ENCODE data around the gene FAM156A. TPM values are rescaled to one million over a fixed set of nuclear protein-coding genes. Genes with fewer than 3 reads are reported as not detected.
"Not testable (repeated sequence)": the region's sequence is repeated elsewhere in the genome, so short reads cannot be mapped to it uniquely, and the experiment has no call there.

Gene FAM156A
- total and polyA plus RNA-seq, 9 donors, result 8.7 to 24.1 (median 17.2) TPM

DNA sequence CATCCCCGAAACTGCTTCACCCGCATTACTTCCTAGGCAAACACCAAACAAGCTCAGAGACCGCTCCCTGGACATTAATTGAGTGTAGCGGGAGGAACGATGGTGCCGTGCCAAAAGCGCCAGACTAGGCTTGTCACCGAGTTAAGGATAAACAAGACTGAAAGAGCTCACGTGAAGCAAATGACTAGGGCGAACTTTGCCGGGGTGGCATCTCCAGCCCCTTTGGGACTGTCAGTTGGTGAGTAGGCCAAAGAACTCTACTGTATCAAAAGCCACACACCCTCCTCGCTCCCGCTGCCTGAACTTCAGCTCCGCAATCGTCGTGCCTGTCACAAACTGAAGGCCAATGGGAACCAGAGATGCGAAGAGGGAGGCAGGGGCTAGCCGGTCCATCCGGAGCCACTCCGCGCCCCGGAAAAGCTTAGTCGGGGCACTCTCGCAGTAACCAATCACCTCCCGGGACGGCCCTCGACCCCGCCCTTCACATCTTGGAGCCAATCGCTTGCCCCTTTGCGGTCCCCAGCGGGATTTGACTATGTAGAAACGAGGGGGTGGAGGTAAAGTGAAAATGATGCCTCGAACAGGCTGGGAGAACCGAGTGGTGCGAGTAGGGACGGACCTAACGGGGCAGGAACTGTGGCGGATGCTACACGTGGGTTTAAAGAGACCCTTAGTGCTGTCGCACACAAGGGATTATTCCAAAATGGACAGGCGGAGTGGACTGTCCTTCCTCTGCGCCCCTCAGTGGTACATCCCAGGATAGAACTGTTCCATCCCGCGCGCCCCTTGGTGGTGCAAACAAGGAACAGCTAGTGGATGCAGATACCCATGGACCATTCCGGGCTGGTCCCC is 37.0 kb upstream of the FAM156A start:
- H3K27ac ChIP-seq, result peak overlapping the region; percentile 55 to 91
- H3K4me3 ChIP-seq, result peak overlapping the region; percentile 51
- H3K36me3 ChIP-seq, result no peaks in the 10 kb centered on the region
- intact Hi-C loops (cut with DNase I), result no loop called here
- peak; percentile 91 to 94 (median 92) for DNase-seq
- 30 to 39% (median 33%) methylated on average over 46 of the region's 46 CpGs for WGBS, 3 donors
- no peaks in the 10 kb centered on the region for H3K27me3 ChIP-seq
- H3K4me1 ChIP-seq (ENCODE audit: insufficient read depth), result peaks cover 3% of the 10 kb centered on the region
- H3K9me3 ChIP-seq, result no peaks in the 10 kb centered on the region
- TF ChIP-seq POLR2A (IDR thresholded peaks at IDR 0.05) (peak; percentile 23), EP300 (IDR thresholded peaks at IDR 0.05) (no peak)
- TF ChIP-seq, protein P1, sequence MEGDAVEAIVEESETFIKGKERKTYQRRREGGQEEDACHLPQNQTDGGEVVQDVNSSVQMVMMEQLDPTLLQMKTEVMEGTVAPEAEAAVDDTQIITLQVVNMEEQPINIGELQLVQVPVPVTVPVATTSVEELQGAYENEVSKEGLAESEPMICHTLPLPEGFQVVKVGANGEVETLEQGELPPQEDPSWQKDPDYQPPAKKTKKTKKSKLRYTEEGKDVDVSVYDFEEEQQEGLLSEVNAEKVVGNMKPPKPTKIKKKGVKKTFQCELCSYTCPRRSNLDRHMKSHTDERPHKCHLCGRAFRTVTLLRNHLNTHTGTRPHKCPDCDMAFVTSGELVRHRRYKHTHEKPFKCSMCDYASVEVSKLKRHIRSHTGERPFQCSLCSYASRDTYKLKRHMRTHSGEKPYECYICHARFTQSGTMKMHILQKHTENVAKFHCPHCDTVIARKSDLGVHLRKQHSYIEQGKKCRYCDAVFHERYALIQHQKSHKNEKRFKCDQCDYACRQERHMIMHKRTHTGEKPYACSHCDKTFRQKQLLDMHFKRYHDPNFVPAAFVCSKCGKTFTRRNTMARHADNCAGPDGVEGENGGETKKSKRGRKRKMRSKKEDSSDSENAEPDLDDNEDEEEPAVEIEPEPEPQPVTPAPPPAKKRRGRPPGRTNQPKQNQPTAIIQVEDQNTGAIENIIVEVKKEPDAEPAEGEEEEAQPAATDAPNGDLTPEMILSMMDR (IDR thresholded peaks at IDR 0.05), result peak; percentile 25 to 90 (median 84)

DNA sequence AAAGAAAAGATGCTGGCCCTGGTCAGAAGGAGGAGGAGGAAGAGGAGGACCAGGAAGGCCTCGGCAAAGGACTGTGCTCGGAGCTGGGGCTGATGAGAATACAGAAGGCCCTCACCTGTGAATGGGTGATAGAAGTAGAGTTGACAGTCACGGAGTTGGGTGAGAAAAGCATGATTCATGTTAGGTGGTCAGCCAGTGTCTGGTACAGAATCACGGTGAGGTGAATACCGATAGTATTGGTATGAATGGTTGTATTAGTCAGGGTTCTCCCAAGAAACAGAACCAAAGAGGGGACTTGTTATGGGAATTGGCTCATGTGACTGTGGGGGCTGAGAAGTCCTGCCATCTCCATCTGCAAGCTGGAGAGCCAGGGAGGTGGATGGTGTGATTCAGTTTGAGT is 32.5 kb upstream of the FAM156A start:
- H3K27me3 ChIP-seq, result no peaks in the 10 kb centered on the region
- H3K4me1 ChIP-seq (ENCODE audit: insufficient read depth), result peaks cover 4% of the 10 kb centered on the region
- no peaks in the 10 kb centered on the region for H3K36me3 ChIP-seq
- no peak overlapping the region for H3K27ac ChIP-seq
- no peak for TF ChIP-seq POLR2A (IDR thresholded peaks at IDR 0.05)
- TF ChIP-seq, protein P1 (IDR thresholded peaks at IDR 0.05), result no peak
- TF ChIP-seq EP300 (IDR thresholded peaks at IDR 0.05), result no peak
- H3K9me3 ChIP-seq, result no peaks in the 10 kb centered on the region
- H3K4me3 ChIP-seq, result no peak overlapping the region
- intact Hi-C loops (cut with DNase I), result no loop called here
- DNase-seq, result no peak
- 79 to 83% (median 81%) methylated on average over 5 of the region's 5 CpGs for WGBS, 3 donors

DNA sequence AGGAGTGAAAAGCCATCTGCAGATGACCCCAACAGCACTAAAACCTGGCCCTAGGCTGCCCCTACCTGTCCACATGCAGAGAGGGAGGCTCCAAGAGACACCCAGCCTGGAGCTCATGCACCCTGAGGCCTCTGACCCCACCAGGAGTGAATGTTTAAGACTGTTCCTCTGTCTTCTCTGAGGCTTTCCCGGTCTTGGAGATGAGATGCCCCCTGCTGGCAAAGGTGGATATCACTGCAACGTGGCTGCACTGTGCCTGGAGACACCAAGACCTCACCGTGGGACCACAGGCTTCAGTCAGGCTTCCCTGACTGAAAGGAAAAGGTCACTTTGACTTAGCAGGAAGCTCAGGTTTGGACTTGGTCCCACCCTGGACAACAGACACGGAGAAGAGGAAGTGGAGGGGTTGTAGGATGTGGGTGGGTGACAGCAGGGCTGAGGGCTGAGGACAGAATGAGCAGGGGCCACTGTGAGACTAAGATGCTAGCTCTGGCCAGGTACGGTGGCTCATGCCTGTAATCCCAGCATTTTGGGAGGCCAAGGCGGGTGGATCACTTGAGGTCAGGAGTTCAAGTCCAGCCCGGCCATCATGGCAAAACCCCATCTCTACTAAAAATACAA is 31.8 kb upstream of the FAM156A start:
- H3K4me1 ChIP-seq (ENCODE audit: insufficient read depth); H3K27ac ChIP-seq; H3K4me3 ChIP-seq; H3K27me3 ChIP-seq; H3K36me3 ChIP-seq; H3K9me3 ChIP-seq; intact Hi-C loops (cut with DNase I): not testable (repeated sequence)
- WGBS, 3 donors, result 26 to 31% (median 31%) methylated on average over 7 of the region's 7 CpGs
- TF ChIP-seq, protein P1 (IDR thresholded peaks at IDR 0.05), result peak in 1 of 3 donors; percentile 28
- DNase-seq, result peak in 4 of 5 donors; percentile 37 to 72 (median 48)

DNA sequence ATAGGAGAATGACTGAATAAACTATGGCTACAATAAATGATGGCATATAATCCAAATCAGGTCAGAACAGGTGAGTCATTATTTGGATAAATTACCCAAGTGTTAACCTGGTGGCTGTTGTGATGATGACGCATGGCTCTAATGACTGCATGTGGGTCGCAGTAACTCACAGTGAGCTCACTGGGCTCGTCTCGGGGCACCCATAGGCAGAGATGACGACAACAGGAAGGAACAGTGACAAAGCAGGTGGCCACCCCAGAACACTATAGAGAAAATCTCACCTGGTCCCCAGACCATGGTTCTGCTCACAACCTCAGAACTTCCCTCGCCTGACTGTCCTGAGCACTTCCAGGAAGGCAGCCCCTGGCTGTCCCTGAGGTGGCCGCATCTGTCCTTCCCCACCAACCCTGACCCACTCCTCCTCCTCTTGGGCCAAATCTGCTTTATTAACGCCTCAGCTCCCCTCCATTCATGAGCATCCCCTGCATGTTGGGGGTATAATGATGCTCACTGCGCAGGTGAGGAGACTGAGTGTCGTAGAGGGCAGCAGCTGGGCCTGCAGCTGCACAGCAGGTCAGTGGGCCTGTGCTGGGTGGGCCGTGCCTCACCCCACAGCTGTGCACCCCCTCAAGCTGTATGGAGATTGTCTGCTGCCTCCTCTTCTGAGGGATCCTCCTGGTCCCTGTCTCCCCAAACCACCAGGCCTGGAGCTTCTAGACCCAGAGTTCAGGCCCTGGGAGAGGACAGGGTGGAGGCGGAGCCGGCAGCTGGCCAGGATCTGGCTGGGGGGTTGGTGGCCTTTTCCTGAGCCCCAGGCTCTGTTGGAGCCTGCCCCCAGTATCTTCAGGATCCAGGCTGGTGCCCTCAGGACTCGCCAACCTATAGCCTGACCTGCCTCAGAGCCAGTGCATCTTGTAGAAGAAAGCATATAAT is 30.9 kb upstream of the FAM156A start:
- no peak for DNase-seq
- Histone ChIP-seq H3K36me3 (no peaks in the 10 kb centered on the region), H3K27me3 (no peaks in the 10 kb centered on the region), H3K9me3 (no peaks in the 10 kb centered on the region), H3K4me1 (ENCODE audit: insufficient read depth) (peaks cover 2% of the 10 kb centered on the region), H3K4me3 (no peak overlapping the region), H3K27ac (no peak overlapping the region)
- 65 to 73% (median 71%) methylated on average over 14 of the region's 14 CpGs for WGBS, 3 donors
- TF ChIP-seq EP300 (IDR thresholded peaks at IDR 0.05) (no peak), POLR2A (IDR thresholded peaks at IDR 0.05) (no peak)
- TF ChIP-seq, protein P1 (IDR thresholded peaks at IDR 0.05), result no peak
- intact Hi-C loops (cut with DNase I), result no loop called here

All from ovary (tissue), 9 donors.